Measurements from ENCODE around the gene NFIB. TPM values are rescaled to one million over a fixed set of nuclear protein-coding genes. Genes with fewer than 3 reads are reported as not detected.

NFIB gene
- total RNA-seq, 1 donor from 2014 or later: 9.4 TPM

GRCh38 chr9:14077672-14078071, 236.3 kb downstream of the NFIB start:
- FAIRE-seq: no peak
- no peaks in the 10 kb centered on the region for H4K20me1 ChIP-seq (ENCODE audit: insufficient read depth, low read length)

DNA sequence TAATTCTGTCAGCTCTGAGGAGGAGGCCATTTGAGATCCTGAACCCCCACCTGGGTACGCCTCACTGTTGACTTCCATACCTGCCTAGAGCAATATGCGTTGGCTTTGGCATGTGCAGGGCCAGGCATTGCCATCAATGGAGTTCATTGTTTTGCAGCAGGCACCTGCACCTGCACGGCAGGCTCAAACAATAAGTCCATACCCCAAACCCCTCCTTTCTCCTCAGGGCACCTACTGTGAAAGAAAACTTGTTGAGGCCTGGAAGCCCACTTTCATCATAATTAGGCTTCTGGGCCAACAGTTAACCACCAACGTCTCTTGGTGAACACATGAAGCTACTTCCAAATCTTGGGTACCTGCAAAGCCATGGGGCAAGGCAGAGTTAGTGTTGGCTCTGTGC, 238.7 kb downstream of the NFIB start:
- H3K9me3 Mint-ChIP-seq (ENCODE audit: unreplicated experiment): peaks cover 2% of the 10 kb centered on the region

More at GRCh38 chr9:14077672-14078071, 236.3 kb downstream of the NFIB start:
- H3K27ac ChIP-seq (ENCODE audit: low read depth, low read length): no peak overlapping the region
- TF ChIP-seq EZH2 (IDR thresholded peaks at IDR 0.05; ENCODE audit: insufficient read depth, low read length): no peak
- H3K36me3 ChIP-seq (ENCODE audit: insufficient read depth, low read length): no peaks in the 10 kb centered on the region
- Mint-ChIP-seq H3K9me3 (ENCODE audit: unreplicated experiment) (no peaks in the 10 kb centered on the region), H3K27ac (ENCODE audit: unreplicated experiment) (no peak overlapping the region), H3K4me3 (ENCODE audit: unreplicated experiment) (no peak overlapping the region), H3K4me1 (ENCODE audit: low read depth, unreplicated experiment) (peaks cover 10% of the 10 kb centered on the region), H3K27me3 (ENCODE audit: low read depth, unreplicated experiment) (peaks cover 9% of the 10 kb centered on the region), H3K36me3 (ENCODE audit: low read depth, unreplicated experiment) (no peaks in the 10 kb centered on the region)
- H3K4me1 ChIP-seq (ENCODE audit: insufficient read depth, low read length): peaks cover 13% of the 10 kb centered on the region
- no peak overlapping the region for H3K4me3 ChIP-seq (ENCODE audit: insufficient read depth, low read depth, low read length)
- no peak overlapping the region for H3K4me2 ChIP-seq (ENCODE audit: low read length)
- H3K27me3 ChIP-seq (ENCODE audit: insufficient read depth, low read length): no peaks in the 10 kb centered on the region
- no peak overlapping the region for H3K9ac ChIP-seq (ENCODE audit: low read length)
- H3K9me3 ChIP-seq (ENCODE audit: insufficient read depth, low read depth, low read length): no peaks in the 10 kb centered on the region
- H3K79me2 ChIP-seq (ENCODE audit: insufficient read depth, low read length): no peaks in the 10 kb centered on the region
- no peak overlapping the region for H2AFZ ChIP-seq (ENCODE audit: low read depth, low read length)
- DNase-seq (ENCODE audit: low read depth): no peak

GRCh38 chr9:14072850-14073249, 241.1 kb downstream of the NFIB start:
- Mint-ChIP-seq H3K4me1 (ENCODE audit: low read depth, unreplicated experiment) (no peaks in the 10 kb centered on the region), H3K9me3 (ENCODE audit: unreplicated experiment) (peaks cover 6% of the 10 kb centered on the region), H3K36me3 (ENCODE audit: low read depth, unreplicated experiment) (no peaks in the 10 kb centered on the region), H3K4me3 (ENCODE audit: unreplicated experiment) (no peak overlapping the region), H3K27me3 (ENCODE audit: low read depth, unreplicated experiment) (peaks cover 20% of the 10 kb centered on the region), H3K27ac (ENCODE audit: unreplicated experiment) (no peak overlapping the region)
- no peaks in the 10 kb centered on the region for H3K36me3 ChIP-seq (ENCODE audit: insufficient read depth, low read length)
- TF ChIP-seq CTCF (IDR thresholded peaks at IDR 0.05; ENCODE audit: insufficient read depth, low read depth, low read length) (no peak), EZH2 (IDR thresholded peaks at IDR 0.05; ENCODE audit: insufficient read depth, low read length) (no peak)
- FAIRE-seq (no peak), DNase-seq (ENCODE audit: low read depth) (no peak)
- H3K9ac ChIP-seq (ENCODE audit: low read length): no peak overlapping the region
- no peak overlapping the region for H3K4me3 ChIP-seq (ENCODE audit: insufficient read depth, low read depth, low read length)
- no peak overlapping the region for H3K4me2 ChIP-seq (ENCODE audit: low read length)
- no peaks in the 10 kb centered on the region for H3K27me3 ChIP-seq (ENCODE audit: insufficient read depth, low read length)
- H2AFZ ChIP-seq (ENCODE audit: low read depth, low read length): no peak overlapping the region
- no peaks in the 10 kb centered on the region for H3K9me3 ChIP-seq (ENCODE audit: insufficient read depth, low read depth, low read length)
- no peak overlapping the region for H3K27ac ChIP-seq (ENCODE audit: low read depth, low read length)
- no peaks in the 10 kb centered on the region for H4K20me1 ChIP-seq (ENCODE audit: insufficient read depth, low read length)
- no peaks in the 10 kb centered on the region for H3K79me2 ChIP-seq (ENCODE audit: insufficient read depth, low read length)
- no peaks in the 10 kb centered on the region for H3K4me1 ChIP-seq (ENCODE audit: insufficient read depth, low read length)

More for the DNA sequence above, 238.7 kb downstream of the NFIB start:
- no peaks in the 10 kb centered on the region for H3K36me3 ChIP-seq (ENCODE audit: insufficient read depth, low read length)
- Mint-ChIP-seq H3K27me3 (ENCODE audit: low read depth, unreplicated experiment) (peaks cover 20% of the 10 kb centered on the region), H3K36me3 (ENCODE audit: low read depth, unreplicated experiment) (no peaks in the 10 kb centered on the region), H3K27ac (ENCODE audit: unreplicated experiment) (no peak overlapping the region), H3K4me1 (ENCODE audit: low read depth, unreplicated experiment) (no peaks in the 10 kb centered on the region), H3K4me3 (ENCODE audit: unreplicated experiment) (no peak overlapping the region)
- no peak overlapping the region for H3K4me2 ChIP-seq (ENCODE audit: low read length)
- no peaks in the 10 kb centered on the region for H3K27me3 ChIP-seq (ENCODE audit: insufficient read depth, low read length)
- H3K9ac ChIP-seq (ENCODE audit: low read length): no peak overlapping the region
- no peaks in the 10 kb centered on the region for H4K20me1 ChIP-seq (ENCODE audit: insufficient read depth, low read length)
- no peaks in the 10 kb centered on the region for H3K9me3 ChIP-seq (ENCODE audit: insufficient read depth, low read depth, low read length)
- no peak for DNase-seq (ENCODE audit: low read depth)
- no peak overlapping the region for H3K4me3 ChIP-seq (ENCODE audit: insufficient read depth, low read depth, low read length)
- no peak for TF ChIP-seq EZH2 (IDR thresholded peaks at IDR 0.05; ENCODE audit: insufficient read depth, low read length)
- no peak for TF ChIP-seq CTCF (IDR thresholded peaks at IDR 0.05; ENCODE audit: insufficient read depth, low read depth, low read length)
- FAIRE-seq: no peak
- no peaks in the 10 kb centered on the region for H3K4me1 ChIP-seq (ENCODE audit: insufficient read depth, low read length)
- H3K79me2 ChIP-seq (ENCODE audit: insufficient read depth, low read length): no peaks in the 10 kb centered on the region
- H3K27ac ChIP-seq (ENCODE audit: low read depth, low read length): no peak overlapping the region
- H2AFZ ChIP-seq (ENCODE audit: low read depth, low read length): no peak overlapping the region
